Measurements from ENCODE around the gene CDH13. TPM values are rescaled to one million over a fixed set of nuclear protein-coding genes. Genes with fewer than 3 reads are reported as not detected.

The CDH13 gene
- total and polyA plus RNA-seq, 2 donors (not counting 3 experiments of a cell fraction or from before 2014, with no cell fraction given), result 96.6 to 124 TPM

DNA sequence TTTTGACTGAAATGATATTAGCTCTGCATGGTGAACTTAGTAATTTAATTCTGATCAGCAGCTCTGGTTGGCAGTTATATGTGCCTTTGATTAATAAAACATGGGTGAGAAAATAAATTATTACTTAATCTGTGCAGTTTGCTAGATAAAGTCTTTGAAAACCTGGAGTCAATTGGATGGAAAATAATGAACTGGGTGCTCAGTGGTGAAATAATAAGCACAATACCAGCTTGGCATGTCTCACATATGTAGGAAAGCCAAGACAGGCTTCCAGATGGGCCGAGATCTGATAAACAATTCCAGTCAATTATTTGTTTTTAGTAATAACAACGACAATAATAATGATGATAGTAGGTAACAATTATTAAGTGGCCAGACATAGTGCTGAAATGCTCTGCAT lies 326.7 kb downstream of the CDH13 start:
- no peak for FAIRE-seq
- Histone ChIP-seq H3K4me3 (replicated peaks in 1 of 3; ENCODE audit: insufficient read depth in 1 of 3, low read depth in 1 of 3, low read length in 3 of 3) (no peak overlapping the region), H3K27me3 (ENCODE audit: control insufficient read depth in 2 of 2, insufficient read depth in 2 of 2, low read length in 2 of 2) (no peaks in the 10 kb centered on the region), H3K9ac (replicated peaks; ENCODE audit: extremely low read depth, insufficient read depth, low read length) (no peak overlapping the region), H2AFZ (ENCODE audit: low read depth, low read length) (no peak overlapping the region), H3K9me3 (replicated peaks; ENCODE audit: control insufficient read depth, insufficient read depth, low read length) (no peaks in the 10 kb centered on the region), H3K36me3 (ENCODE audit: control insufficient read depth in 2 of 2, extremely low read depth in 1 of 2, insufficient read depth in 2 of 2, low read length in 2 of 2) (no peaks in the 10 kb centered on the region), H3K27ac (ENCODE audit: insufficient read depth, low read depth, low read length) (no peak overlapping the region), H3K4me1 (ENCODE audit: control insufficient read depth, extremely low read depth, insufficient read depth, low read length) (no peaks in the 10 kb centered on the region), H4K20me1 (replicated peaks; ENCODE audit: control insufficient read depth, extremely low read depth, insufficient read depth, low read length) (no peaks in the 10 kb centered on the region), H3K9me1 (replicated peaks; ENCODE audit: control insufficient read depth, extremely low read depth, insufficient read depth, low read length) (no peaks in the 10 kb centered on the region), H3K79me2 (ENCODE audit: control insufficient read depth, insufficient read depth, low read length) (no peaks in the 10 kb centered on the region), H3K4me2 (ENCODE audit: insufficient read depth, low read length) (no peak overlapping the region)
- CTCF ChIA-PET, result interaction anchor here (1.1 to 1.3 kb wide), 2 partner anchors 26 to 115 kb away, joined by 3 to 4 read pairs; no protein-coding TSS in a partner anchor
- dilution Hi-C loops (cut with MboI; ENCODE audit: extremely low pct_ligation_motif_present, low sequenced_read_pairs), result no loop called here
- no peak for DNase-seq (ENCODE audit: low read depth, low spot score)
- intact Hi-C loops (cut with micrococcal nuclease), result no loop called here
- no TSS peak for BruUV-seq (replicated peaks)
- TF ChIP-seq FOS (IDR thresholded peaks at IDR 0.05; ENCODE audit: borderline replicate concordance, insufficient read depth, low read length) (no peak), GATA2 (IDR thresholded peaks at IDR 0.05; ENCODE audit: insufficient read depth, insufficient read length, low read depth, low read length) (no peak), JUN (IDR thresholded peaks at IDR 0.05; ENCODE audit: borderline replicate concordance, insufficient read depth, insufficient read length, low read depth) (no peak), POLR2AphosphoS5 (IDR thresholded peaks at IDR 0.05; ENCODE audit: insufficient read depth, low read depth, low read length) (no peak), POLR2A (IDR thresholded peaks at IDR 0.05; ENCODE audit: low read depth, low read length) (no peak), EZH2 (IDR thresholded peaks at IDR 0.05; ENCODE audit: borderline replicate concordance, low read depth, low read length, severe bottlenecking) (no peak), MYC (IDR thresholded peaks at IDR 0.05; ENCODE audit: low read depth, low read length) (no peak)
- TF ChIP-seq, protein P1, sequence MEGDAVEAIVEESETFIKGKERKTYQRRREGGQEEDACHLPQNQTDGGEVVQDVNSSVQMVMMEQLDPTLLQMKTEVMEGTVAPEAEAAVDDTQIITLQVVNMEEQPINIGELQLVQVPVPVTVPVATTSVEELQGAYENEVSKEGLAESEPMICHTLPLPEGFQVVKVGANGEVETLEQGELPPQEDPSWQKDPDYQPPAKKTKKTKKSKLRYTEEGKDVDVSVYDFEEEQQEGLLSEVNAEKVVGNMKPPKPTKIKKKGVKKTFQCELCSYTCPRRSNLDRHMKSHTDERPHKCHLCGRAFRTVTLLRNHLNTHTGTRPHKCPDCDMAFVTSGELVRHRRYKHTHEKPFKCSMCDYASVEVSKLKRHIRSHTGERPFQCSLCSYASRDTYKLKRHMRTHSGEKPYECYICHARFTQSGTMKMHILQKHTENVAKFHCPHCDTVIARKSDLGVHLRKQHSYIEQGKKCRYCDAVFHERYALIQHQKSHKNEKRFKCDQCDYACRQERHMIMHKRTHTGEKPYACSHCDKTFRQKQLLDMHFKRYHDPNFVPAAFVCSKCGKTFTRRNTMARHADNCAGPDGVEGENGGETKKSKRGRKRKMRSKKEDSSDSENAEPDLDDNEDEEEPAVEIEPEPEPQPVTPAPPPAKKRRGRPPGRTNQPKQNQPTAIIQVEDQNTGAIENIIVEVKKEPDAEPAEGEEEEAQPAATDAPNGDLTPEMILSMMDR (IDR thresholded peaks at IDR 0.05; ENCODE audit: extremely low read depth in 1 of 2, insufficient read depth in 1 of 2, low read depth in 1 of 2, low read length in 2 of 2), result no peak
- TF ChIP-seq, protein P2, sequence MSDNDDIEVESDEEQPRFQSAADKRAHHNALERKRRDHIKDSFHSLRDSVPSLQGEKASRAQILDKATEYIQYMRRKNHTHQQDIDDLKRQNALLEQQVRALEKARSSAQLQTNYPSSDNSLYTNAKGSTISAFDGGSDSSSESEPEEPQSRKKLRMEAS (IDR thresholded peaks at IDR 0.05; ENCODE audit: insufficient read depth, insufficient read length), result no peak
- POLR2A ChIA-PET, result no interaction called here

Measured in endothelial cell of umbilical vein (primary cell).